ENCODE data around the gene TBL1Y. TPM values are rescaled to one million over a fixed set of nuclear protein-coding genes. Genes with fewer than 3 reads are reported as not detected.

The TBL1Y gene
- total RNA-seq, 1 donor from 2014 or later = not detected

DNA sequence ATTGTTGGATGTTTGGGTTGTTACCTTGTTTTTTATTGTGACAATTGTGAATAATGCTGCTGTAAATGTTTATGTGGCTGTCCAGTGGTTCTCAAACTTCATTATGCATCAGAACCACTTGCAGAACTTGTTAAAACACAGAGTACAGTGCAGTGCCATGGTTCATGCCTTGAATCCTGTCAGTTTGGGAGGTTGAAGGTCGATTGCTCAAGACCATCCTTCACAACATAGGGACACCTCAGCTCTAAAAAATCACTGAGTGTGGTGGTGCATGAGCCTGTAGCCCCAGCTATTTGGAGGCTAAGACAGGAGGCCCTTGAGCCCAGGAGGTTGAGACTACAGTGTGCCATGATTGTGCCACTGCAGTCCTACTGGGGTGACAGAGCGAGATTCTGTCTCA is 25.0 kb downstream of the TBL1Y start:
- H3K27ac Mint-ChIP-seq = no peak overlapping the region
- intact Hi-C loops (cut with micrococcal nuclease) = no loop called here
- H3K4me3 Mint-ChIP-seq = no peak overlapping the region
- no peaks in the 10 kb centered on the region for H3K27me3 Mint-ChIP-seq
- H3K4me1 Mint-ChIP-seq = no peaks in the 10 kb centered on the region
- no peaks in the 10 kb centered on the region for H3K36me3 Mint-ChIP-seq (ENCODE audit: low read depth)
- H3K9me3 Mint-ChIP-seq = no peaks in the 10 kb centered on the region
- no peak for DNase-seq

DNA sequence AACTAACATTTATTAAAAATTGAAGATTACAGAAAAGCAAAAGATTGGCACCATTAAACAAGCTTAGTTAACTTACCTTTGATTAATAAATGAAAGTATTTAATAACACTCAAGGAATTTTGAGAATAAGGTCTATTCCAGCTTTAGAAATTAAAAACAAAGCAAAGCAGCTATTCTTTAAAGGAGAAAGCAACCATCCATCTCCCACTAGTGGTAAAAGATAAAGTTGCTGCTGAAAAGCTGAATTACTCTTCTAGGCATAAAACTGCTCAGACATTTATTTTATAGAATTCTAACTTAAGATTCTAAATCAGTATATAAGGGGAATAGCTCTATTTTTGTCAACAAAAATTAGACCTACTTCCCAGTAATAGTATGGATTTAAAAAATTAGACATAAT is 37.2 kb downstream of the TBL1Y start:
- Mint-ChIP-seq H3K27ac (no peak overlapping the region), H3K27me3 (peaks cover 3% of the 10 kb centered on the region), H3K36me3 (ENCODE audit: low read depth) (no peaks in the 10 kb centered on the region), H3K9me3 (no peaks in the 10 kb centered on the region), H3K4me3 (no peak overlapping the region), H3K4me1 (no peaks in the 10 kb centered on the region)
- intact Hi-C loops (cut with micrococcal nuclease) = no loop called here
- no peak for DNase-seq

DNA sequence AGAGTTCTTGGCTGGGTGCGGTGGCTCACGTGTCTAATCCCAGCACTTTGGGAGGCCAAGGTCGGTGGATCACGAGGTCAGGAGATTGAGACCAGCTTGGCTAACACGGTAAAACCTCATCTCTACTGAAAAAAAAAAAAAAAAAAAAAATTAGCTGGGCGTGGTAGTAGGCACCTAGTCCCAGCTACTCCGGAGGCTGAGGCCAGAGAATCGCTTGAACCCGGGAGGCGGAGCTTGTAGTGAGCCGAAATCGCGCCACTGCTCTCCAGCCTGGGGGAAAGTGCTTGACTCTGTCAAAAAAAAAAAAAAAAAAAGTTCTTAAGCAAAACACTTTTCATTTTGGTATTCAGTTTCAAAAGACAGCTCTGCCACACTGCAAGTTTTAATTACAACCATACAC is 37.9 kb downstream of the TBL1Y start:
- no peaks in the 10 kb centered on the region for H3K4me1 Mint-ChIP-seq
- H3K27ac Mint-ChIP-seq = no peak overlapping the region
- H3K9me3 Mint-ChIP-seq = no peaks in the 10 kb centered on the region
- H3K36me3 Mint-ChIP-seq (ENCODE audit: low read depth) = no peaks in the 10 kb centered on the region
- no peak overlapping the region for H3K4me3 Mint-ChIP-seq
- peaks cover 3% of the 10 kb centered on the region for H3K27me3 Mint-ChIP-seq
- DNase-seq = no peak
- intact Hi-C loops (cut with micrococcal nuclease) = no loop called here

DNA sequence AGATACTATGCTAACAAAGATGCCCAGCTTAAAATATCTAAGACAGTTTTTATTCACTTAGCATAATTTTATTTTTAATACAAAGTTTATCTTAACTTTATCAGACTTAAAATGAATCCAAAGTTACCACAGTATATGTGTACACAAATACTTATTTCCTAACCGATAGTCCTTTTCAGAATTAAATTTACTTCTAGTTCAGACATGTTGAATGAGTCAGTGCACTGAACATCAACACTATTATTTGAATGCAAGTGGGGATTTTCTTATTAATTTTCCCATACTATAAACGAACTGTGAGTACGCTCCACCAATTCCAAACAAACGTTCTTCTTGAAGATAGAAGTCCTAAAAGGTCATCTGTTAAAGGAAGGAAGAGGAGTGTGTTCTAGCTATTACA is 39.5 kb downstream of the TBL1Y start:
- Mint-ChIP-seq H3K27ac (no peak overlapping the region), H3K9me3 (no peaks in the 10 kb centered on the region), H3K4me3 (no peak overlapping the region), H3K27me3 (peaks cover 3% of the 10 kb centered on the region), H3K4me1 (no peaks in the 10 kb centered on the region), H3K36me3 (ENCODE audit: low read depth) (no peaks in the 10 kb centered on the region)
- DNase-seq = no peak
- intact Hi-C loops (cut with micrococcal nuclease) = no loop called here

DNA sequence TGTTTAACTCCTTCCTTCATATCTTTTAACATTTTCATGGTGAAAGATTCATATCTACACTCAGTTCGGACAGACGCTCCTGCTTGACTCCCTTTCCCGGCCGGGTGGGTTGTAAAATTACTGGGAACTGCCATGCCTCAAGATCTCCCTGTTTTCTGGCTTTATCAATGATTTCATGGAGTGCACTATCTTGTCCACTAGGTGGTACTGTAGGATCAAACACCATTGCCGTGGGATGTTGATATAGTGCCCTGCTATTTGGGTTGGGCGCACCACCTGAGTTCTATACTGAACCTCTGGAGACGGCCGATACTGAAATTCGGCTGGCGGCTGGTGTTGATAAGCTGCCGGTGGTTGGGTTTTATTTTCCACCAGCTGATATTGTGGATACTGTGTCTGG is 54.2 kb downstream of the TBL1Y start:
- H3K27ac Mint-ChIP-seq = no peak overlapping the region
- H3K4me3 Mint-ChIP-seq = no peak overlapping the region
- DNase-seq = peak; percentile 79
- intact Hi-C loops (cut with micrococcal nuclease) = loop anchor here (1.0 to 5.0 kb wide), 2 partner anchors 121 to 908 kb away; no protein-coding TSS in a partner anchor
- peaks cover 2% of the 10 kb centered on the region for H3K4me1 Mint-ChIP-seq
- H3K9me3 Mint-ChIP-seq = no peaks in the 10 kb centered on the region
- H3K36me3 Mint-ChIP-seq (ENCODE audit: low read depth) = no peaks in the 10 kb centered on the region
- peaks cover 5% of the 10 kb centered on the region for H3K27me3 Mint-ChIP-seq

DNA sequence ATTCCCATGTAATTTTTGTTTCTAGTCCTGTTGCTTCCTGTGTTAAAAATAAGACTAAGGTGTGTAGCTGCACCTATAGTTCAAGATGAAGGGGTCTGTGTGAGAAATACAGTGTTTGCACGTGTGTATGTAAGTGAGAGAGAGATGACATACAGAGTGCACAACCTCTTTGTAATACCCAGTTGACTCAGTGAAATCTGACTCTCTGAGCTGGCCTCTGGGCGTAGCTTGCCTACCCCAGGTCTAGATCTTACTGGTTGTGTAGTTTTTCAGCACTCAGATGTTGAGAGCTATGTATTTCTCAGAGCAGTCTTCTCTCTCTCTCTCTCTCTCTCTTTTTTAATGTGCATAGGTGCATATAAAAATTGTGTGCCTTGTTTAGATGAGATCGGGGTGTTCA is 56.0 kb downstream of the TBL1Y start:
- intact Hi-C loops (cut with micrococcal nuclease) = no loop called here
- no peaks in the 10 kb centered on the region for H3K36me3 Mint-ChIP-seq (ENCODE audit: low read depth)
- peaks cover 2% of the 10 kb centered on the region for H3K4me1 Mint-ChIP-seq
- H3K27ac Mint-ChIP-seq = no peak overlapping the region
- no peaks in the 10 kb centered on the region for H3K9me3 Mint-ChIP-seq
- H3K27me3 Mint-ChIP-seq = peaks cover 5% of the 10 kb centered on the region
- DNase-seq = no peak
- H3K4me3 Mint-ChIP-seq = no peak overlapping the region

DNA sequence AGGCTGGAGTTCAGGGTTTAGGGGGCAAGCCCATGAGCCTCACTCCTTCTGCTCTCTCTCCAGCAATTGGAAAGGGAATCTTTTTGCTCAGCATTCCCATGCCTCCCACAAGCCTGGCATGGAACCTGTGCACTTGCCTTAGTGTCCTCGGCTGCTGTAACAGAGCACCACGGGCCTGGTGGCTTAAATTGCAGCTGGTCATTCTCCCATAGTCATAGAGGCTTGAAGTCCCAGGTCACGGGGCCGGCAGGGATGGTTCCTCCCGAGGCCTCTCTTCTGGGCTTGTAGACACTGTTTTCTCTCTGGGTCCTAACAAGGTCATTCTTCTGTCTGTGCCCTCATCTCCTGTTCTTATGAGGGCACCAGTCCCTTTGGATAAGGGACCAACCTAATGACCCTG is 57.2 kb downstream of the TBL1Y start:
- H3K36me3 Mint-ChIP-seq (ENCODE audit: low read depth) = no peaks in the 10 kb centered on the region
- H3K4me3 Mint-ChIP-seq = no peak overlapping the region
- H3K27me3 Mint-ChIP-seq = peaks cover 5% of the 10 kb centered on the region
- H3K4me1 Mint-ChIP-seq = peaks cover 2% of the 10 kb centered on the region
- no peaks in the 10 kb centered on the region for H3K9me3 Mint-ChIP-seq
- no peak for DNase-seq
- intact Hi-C loops (cut with micrococcal nuclease) = no loop called here
- H3K27ac Mint-ChIP-seq = no peak overlapping the region

DNA sequence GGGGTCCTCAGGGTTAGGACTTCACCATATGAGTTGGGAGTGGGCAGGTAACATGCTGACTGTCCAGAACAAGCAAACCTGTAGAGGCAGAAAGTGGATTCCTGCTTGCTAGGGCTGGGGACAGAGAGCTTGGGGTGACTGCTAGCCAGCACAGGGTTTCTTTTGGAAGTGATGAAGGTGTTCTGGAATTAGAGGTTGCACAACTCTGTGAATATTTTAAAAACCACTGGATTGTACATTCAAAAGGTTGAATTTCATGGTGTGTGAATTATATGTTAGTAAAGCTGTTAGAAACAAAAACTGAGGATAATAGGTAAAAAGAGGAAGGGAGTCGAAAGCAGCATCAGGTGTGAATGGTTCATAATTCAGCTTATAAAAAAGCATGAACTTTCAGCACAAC is 57.7 kb downstream of the TBL1Y start:
- H3K36me3 Mint-ChIP-seq (ENCODE audit: low read depth) = no peaks in the 10 kb centered on the region
- intact Hi-C loops (cut with micrococcal nuclease) = no loop called here
- peaks cover 5% of the 10 kb centered on the region for H3K27me3 Mint-ChIP-seq
- H3K4me1 Mint-ChIP-seq = peaks cover 2% of the 10 kb centered on the region
- no peaks in the 10 kb centered on the region for H3K9me3 Mint-ChIP-seq
- H3K4me3 Mint-ChIP-seq = no peak overlapping the region
- no peak for DNase-seq
- H3K27ac Mint-ChIP-seq = no peak overlapping the region

DNA sequence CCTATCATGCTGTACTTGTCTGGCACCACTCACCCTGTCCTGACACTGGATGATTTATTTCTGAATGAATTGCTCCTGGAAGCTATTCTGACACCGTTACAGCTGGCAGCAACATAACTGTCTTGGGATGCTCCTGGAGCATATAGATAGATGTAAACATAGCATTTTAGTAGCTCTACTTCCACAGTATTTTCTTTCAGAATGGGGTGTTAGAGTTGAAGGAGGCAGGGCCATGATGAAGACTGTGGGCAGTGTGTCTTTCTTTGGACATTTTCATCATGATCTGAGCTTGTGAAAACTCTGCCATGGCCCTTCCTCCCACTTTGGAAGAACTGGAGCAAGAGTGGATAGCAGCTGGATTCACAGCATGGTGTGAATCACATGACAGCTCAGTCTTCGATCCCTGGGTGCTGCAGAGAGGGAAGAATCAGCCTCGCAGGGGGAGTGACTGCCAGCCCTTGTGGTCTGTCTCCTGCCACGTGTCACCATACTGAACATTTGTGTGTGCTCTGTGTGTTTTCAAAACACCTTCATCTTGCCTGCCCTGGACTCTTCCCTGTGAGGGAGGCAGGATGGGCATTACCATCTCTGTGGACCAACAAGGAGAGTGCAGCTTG is 61.9 kb downstream of the TBL1Y start:
- Mint-ChIP-seq H3K9me3 (no peaks in the 10 kb centered on the region), H3K4me3 (no peak overlapping the region), H3K4me1 (no peaks in the 10 kb centered on the region), H3K36me3 (ENCODE audit: low read depth) (no peaks in the 10 kb centered on the region), H3K27ac (no peak overlapping the region), H3K27me3 (no peaks in the 10 kb centered on the region)
- no peak for DNase-seq
- intact Hi-C loops (cut with micrococcal nuclease) = no loop called here

DNA sequence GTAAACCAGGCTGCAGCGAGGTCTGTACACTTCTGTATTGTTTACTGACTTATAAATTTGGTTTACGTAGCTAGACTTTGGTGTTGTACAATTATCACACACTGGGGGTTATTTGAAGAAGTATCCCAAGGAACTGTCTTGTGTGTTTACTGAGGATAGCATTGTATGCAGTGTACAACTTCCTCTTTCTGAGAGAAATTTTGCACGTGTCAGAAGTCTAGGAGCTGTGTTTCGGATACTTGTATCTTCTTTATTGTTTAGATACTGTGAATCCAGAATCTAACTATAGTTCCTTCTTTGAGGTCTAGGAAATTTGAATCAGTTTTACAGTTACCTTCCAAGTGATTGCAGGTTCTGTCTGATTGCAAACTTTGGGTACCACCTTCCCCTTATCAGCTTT is 64.5 kb downstream of the TBL1Y start:
- Mint-ChIP-seq H3K4me3 (no peak overlapping the region), H3K9me3 (no peaks in the 10 kb centered on the region), H3K27ac (no peak overlapping the region), H3K4me1 (no peaks in the 10 kb centered on the region), H3K27me3 (no peaks in the 10 kb centered on the region), H3K36me3 (ENCODE audit: low read depth) (no peaks in the 10 kb centered on the region)
- intact Hi-C loops (cut with micrococcal nuclease) = no loop called here
- no peak for DNase-seq

DNA sequence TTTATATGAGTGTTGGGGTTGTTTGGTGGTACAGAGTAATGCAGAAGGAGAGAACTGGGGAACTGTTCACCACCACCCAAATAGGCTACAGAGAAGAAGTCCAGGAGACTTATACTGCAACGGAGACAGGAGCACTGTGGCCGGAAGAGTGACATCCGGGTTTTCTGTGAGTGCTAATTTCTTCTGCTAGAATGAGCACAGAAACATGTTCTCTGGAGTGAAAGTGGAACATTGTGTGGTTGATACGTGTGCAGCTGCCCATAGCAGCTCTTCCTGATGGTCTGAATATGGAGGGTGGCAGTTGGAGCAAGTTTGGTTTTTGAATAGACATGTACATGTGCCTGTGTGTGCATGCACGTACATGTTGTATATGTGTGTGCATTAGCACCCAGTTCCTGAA is 67.3 kb downstream of the TBL1Y start:
- Mint-ChIP-seq H3K9me3 (no peaks in the 10 kb centered on the region), H3K4me1 (no peaks in the 10 kb centered on the region), H3K4me3 (no peak overlapping the region), H3K36me3 (ENCODE audit: low read depth) (no peaks in the 10 kb centered on the region), H3K27me3 (no peaks in the 10 kb centered on the region), H3K27ac (no peak overlapping the region)
- DNase-seq = no peak
- intact Hi-C loops (cut with micrococcal nuclease) = no loop called here

DNA sequence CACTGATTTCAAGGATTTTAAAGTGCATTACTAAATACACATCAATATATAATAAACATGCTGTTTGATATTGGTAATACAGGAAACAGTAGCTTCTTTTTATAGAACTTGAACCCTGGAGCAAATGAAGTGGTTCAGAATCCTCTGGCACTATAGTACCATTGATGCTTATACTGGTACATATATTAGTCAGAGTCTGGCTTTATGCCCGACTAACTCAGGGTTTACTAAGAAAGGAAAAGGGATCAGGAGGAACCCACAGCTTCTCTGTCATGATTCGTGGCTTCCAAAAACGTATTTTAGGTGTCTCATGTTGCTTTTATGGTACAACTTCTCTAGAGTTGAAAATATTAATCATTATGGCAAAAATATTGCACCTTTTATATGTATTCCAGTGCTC is 72.7 kb downstream of the TBL1Y start:
- Mint-ChIP-seq H3K27me3 (no peaks in the 10 kb centered on the region), H3K4me1 (no peaks in the 10 kb centered on the region), H3K27ac (no peak overlapping the region), H3K4me3 (no peak overlapping the region), H3K9me3 (no peaks in the 10 kb centered on the region), H3K36me3 (ENCODE audit: low read depth) (no peaks in the 10 kb centered on the region)
- DNase-seq = no peak
- intact Hi-C loops (cut with micrococcal nuclease) = no loop called here

DNA sequence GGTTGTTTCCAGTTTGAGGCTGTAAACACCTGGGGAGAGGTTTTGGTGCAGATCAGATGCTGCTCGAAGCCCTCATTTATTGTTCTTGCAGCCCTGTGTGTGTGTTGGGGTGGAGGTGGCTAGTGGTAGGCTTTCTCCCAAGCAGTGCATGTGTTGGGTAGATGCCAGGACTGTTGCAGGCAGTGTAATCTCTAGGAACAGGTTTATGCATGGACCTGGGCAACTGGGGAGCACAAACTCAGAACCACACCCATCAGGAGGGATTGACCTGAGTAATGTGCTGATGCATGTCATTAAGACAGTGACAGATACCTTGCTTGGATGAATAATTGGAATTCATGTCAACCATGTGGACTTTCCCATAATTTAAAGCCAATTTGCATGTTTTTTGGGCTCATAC is 77.3 kb downstream of the TBL1Y start:
- no peak for DNase-seq
- no peak overlapping the region for H3K27ac Mint-ChIP-seq
- no peaks in the 10 kb centered on the region for H3K9me3 Mint-ChIP-seq
- intact Hi-C loops (cut with micrococcal nuclease) = no loop called here
- no peaks in the 10 kb centered on the region for H3K36me3 Mint-ChIP-seq (ENCODE audit: low read depth)
- H3K4me3 Mint-ChIP-seq = no peak overlapping the region
- H3K4me1 Mint-ChIP-seq = no peaks in the 10 kb centered on the region
- no peaks in the 10 kb centered on the region for H3K27me3 Mint-ChIP-seq

DNA sequence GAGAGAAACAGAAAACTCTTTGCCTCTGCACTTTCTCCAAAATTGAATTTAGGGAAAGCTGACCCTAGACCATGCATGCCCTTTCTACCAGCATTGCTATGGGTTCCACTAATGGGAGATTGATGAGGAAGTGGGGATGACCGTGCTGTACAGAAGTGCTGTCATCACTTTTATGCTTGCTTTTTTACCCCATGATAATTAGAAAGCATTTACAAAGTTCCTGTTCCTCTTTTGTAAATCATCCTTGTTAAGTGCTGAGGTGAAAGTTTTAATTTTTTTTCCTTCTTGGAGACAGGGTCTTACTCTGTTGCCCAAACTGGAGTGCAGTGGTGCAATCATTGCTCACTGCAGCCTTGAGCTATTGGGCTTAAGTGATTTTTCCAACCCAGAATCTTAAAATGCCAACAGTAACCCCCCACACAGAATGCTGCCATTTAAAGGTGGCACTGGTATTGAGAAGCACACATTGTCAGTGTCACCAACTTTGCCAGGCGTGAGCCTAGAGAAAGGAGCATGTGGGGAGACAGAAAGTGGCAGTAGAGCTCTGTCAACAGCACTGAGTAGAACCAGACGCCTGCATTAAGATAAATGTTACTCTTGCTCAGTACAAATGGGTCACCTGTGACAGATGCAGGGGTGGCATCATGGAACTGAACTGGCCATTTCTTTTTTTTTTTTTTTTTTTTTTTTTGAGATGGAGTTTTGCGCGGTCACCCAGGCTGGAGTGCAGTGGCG is 79.6 kb downstream of the TBL1Y start:
- Mint-ChIP-seq H3K27ac (no peak overlapping the region), H3K36me3 (ENCODE audit: low read depth) (no peaks in the 10 kb centered on the region), H3K4me1 (no peaks in the 10 kb centered on the region), H3K27me3 (no peaks in the 10 kb centered on the region), H3K9me3 (no peaks in the 10 kb centered on the region), H3K4me3 (no peak overlapping the region)
- no peak for DNase-seq
- intact Hi-C loops (cut with micrococcal nuclease) = no loop called here

DNA sequence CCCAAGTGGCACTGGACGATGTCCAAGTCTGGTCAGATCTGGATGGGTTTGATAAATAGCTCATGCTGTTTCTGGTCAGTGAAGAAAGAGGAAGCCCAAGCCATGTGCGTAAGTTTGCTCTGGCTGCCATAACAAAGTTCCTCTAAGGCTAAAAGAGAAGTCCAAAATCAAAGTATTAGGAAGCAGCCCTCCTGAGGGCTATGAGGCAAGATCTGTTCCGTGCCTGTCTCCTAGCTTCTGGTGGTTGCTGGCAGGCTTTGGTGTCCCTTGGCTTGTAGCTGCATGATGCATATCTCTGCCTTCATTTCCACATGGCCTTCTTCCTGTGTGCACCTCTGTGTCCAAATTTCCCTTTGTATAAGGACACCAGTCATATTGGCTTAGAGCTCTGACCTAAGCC is 81.5 kb downstream of the TBL1Y start:
- no peaks in the 10 kb centered on the region for H3K27me3 Mint-ChIP-seq
- H3K27ac Mint-ChIP-seq = no peak overlapping the region
- no peak for DNase-seq
- intact Hi-C loops (cut with micrococcal nuclease) = no loop called here
- no peaks in the 10 kb centered on the region for H3K36me3 Mint-ChIP-seq (ENCODE audit: low read depth)
- no peak overlapping the region for H3K4me3 Mint-ChIP-seq
- H3K4me1 Mint-ChIP-seq = no peaks in the 10 kb centered on the region
- no peaks in the 10 kb centered on the region for H3K9me3 Mint-ChIP-seq

Measured in activated CD4-positive, alpha-beta T cell treated with anti-CD3 and anti-CD28 coated beads, Interleukin-2, amount 10 ng/mL, durations not matched to agents 24 days and 14 days (primary cell).